ENCODE results near the gene LSAMP.

DNA sequence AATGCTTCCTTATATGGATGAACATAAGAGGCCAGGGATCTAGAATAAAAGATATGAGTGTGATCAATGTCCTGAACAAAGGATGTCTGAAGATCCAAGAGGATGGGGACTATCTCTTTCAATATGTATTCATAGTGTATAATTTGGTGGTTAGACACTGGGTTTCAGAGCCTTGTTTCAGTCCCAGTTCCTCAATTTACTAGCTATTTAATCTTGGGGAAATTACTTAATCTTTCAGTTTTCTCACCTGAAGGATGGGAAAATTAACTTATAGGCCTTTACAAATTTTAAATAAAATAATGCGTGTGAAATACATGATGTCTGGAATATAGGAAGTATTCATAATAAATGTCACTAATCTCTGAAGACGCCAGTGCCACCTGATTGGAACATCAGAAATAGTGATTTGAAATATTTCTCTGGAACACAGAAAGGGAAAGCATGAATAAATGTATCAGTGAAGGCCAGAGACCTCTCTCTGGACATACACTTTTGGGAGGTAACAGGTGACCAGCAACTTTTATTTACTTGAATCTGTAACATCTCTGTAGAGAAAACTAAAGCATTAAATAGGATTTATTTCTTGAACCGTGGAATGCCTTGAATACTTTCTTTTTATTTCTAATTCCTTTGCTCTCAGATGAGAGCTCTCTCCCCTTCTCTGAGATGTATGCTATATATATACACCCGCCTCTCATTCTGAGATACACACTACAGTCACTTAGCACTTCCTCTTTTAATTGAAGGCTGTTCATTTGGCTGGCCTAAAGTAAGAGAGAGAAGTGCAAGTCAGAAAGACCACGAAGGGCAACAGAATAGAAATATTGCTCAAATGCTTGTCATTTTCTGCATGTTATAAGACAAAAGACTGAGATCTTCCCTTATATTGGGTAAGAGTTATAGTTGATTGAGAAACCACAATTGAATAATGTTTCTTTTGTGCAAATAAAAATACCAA, 407.1 kb downstream of the LSAMP start:
- TF ChIP-seq, protein P1, sequence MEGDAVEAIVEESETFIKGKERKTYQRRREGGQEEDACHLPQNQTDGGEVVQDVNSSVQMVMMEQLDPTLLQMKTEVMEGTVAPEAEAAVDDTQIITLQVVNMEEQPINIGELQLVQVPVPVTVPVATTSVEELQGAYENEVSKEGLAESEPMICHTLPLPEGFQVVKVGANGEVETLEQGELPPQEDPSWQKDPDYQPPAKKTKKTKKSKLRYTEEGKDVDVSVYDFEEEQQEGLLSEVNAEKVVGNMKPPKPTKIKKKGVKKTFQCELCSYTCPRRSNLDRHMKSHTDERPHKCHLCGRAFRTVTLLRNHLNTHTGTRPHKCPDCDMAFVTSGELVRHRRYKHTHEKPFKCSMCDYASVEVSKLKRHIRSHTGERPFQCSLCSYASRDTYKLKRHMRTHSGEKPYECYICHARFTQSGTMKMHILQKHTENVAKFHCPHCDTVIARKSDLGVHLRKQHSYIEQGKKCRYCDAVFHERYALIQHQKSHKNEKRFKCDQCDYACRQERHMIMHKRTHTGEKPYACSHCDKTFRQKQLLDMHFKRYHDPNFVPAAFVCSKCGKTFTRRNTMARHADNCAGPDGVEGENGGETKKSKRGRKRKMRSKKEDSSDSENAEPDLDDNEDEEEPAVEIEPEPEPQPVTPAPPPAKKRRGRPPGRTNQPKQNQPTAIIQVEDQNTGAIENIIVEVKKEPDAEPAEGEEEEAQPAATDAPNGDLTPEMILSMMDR (IDR thresholded peaks at IDR 0.05), result no peak
- TF ChIP-seq TCF7L2 (IDR thresholded peaks at IDR 0.05; ENCODE audit: low read depth, low read length), result no peak
- TF ChIP-seq, protein P2, sequence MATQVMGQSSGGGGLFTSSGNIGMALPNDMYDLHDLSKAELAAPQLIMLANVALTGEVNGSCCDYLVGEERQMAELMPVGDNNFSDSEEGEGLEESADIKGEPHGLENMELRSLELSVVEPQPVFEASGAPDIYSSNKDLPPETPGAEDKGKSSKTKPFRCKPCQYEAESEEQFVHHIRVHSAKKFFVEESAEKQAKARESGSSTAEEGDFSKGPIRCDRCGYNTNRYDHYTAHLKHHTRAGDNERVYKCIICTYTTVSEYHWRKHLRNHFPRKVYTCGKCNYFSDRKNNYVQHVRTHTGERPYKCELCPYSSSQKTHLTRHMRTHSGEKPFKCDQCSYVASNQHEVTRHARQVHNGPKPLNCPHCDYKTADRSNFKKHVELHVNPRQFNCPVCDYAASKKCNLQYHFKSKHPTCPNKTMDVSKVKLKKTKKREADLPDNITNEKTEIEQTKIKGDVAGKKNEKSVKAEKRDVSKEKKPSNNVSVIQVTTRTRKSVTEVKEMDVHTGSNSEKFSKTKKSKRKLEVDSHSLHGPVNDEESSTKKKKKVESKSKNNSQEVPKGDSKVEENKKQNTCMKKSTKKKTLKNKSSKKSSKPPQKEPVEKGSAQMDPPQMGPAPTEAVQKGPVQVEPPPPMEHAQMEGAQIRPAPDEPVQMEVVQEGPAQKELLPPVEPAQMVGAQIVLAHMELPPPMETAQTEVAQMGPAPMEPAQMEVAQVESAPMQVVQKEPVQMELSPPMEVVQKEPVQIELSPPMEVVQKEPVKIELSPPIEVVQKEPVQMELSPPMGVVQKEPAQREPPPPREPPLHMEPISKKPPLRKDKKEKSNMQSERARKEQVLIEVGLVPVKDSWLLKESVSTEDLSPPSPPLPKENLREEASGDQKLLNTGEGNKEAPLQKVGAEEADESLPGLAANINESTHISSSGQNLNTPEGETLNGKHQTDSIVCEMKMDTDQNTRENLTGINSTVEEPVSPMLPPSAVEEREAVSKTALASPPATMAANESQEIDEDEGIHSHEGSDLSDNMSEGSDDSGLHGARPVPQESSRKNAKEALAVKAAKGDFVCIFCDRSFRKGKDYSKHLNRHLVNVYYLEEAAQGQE (IDR thresholded peaks at IDR 0.05; ENCODE audit: insufficient read depth in 1 of 2, low read depth in 2 of 2, low read length in 1 of 2), result no peak
- no peak for TF ChIP-seq POLR2AphosphoS5 (IDR thresholded peaks at IDR 0.05; ENCODE audit: low read depth, low read length)
- no peak for TF ChIP-seq SIN3A (IDR thresholded peaks at IDR 0.05; ENCODE audit: borderline replicate concordance, insufficient read depth, low read depth, low read length)
